H9 (cell line): Measurements from ENCODE around the gene TRIM9. TPM values are rescaled to one million over a fixed set of nuclear protein-coding genes. Genes with fewer than 3 reads are reported as not detected.

Source experiments
- DNase-seq: peaks from one replicate; pipeline ENCODE4 v3.0.0-alpha.2; 2017
- H2AFZ ChIP-seq: one replicate; pipeline ENCODE4 v1.6.1; 2013; ENCODE audit warnings: mild to moderate bottlenecking, low read length, control low read depth, moderate library complexity
- H2AK5ac ChIP-seq: 2 replicates; pipeline ENCODE4 v1.6.1; 2013; ENCODE audit warnings: low read length, control low read depth, mixed read lengths; ENCODE audit not compliant: insufficient read length
- H2BK120ac ChIP-seq: one replicate; pipeline ENCODE4 v1.6.1; 2013; ENCODE audit warnings: low read depth, mild to moderate bottlenecking, low read length, control low read depth, inconsistent platforms; ENCODE audit not compliant: poor library complexity, severe bottlenecking
- H2BK12ac ChIP-seq: 2 replicates; pipeline ENCODE4 v1.6.1; 2013; ENCODE audit warnings: low read length, control low read depth, mixed read lengths, low read depth; ENCODE audit not compliant: insufficient read length
- H2BK15ac ChIP-seq: 2 replicates; pipeline ENCODE4 v1.6.1; 2013; ENCODE audit warnings: low read depth, low read length, control low read depth
- H2BK20ac ChIP-seq: one replicate; pipeline ENCODE4 v1.6.1; 2013; ENCODE audit warnings: low read depth, mild to moderate bottlenecking, low read length, control low read depth, inconsistent platforms; ENCODE audit not compliant: poor library complexity, severe bottlenecking
- H2BK5ac ChIP-seq: 2 replicates; pipeline ENCODE4 v1.6.1; 2013; ENCODE audit warnings: low read length, control low read depth, mixed read lengths; ENCODE audit not compliant: insufficient read length
- H3K14ac ChIP-seq: 2 replicates; pipeline ENCODE4 v1.6.1; 2013; ENCODE audit warnings: low read length, control low read depth; ENCODE audit not compliant: insufficient read depth
- H3K18ac ChIP-seq: 2 replicates; pipeline ENCODE4 v1.6.1; 2013; ENCODE audit warnings: low read depth, mild to moderate bottlenecking, mixed read lengths, low read length, control low read depth; ENCODE audit not compliant: insufficient read length
- H3K23ac ChIP-seq: 2 replicates; pipeline ENCODE4 v1.6.1; 2013; ENCODE audit warnings: low read length, control low read depth, mixed read lengths, low read depth; ENCODE audit not compliant: insufficient read length
- H3K23me2 ChIP-seq: 2 replicates; pipeline ENCODE4 v1.6.1; 2013; ENCODE audit warnings: low read depth, mild to moderate bottlenecking, mixed read lengths, low read length, control low read depth; ENCODE audit not compliant: insufficient read length, poor library complexity, severe bottlenecking
- H3K27ac ChIP-seq: 2 replicates; pipeline ENCODE4 v1.5.1; 2013; ENCODE audit warnings: low read length, control low read depth, mixed read lengths, low read depth; ENCODE audit not compliant: insufficient read length
- H3K27me3 ChIP-seq: 2 replicates; pipeline ENCODE4 v1.6.1; 2013; ENCODE audit warnings: low read length, control low read depth, inconsistent platforms; ENCODE audit not compliant: insufficient read depth
- H3K4ac ChIP-seq: 2 replicates; pipeline ENCODE4 v1.6.1; 2013; ENCODE audit warnings: low read depth, mild to moderate bottlenecking, control low read depth, inconsistent platforms, low read length, moderate library complexity
- H3K4me1 ChIP-seq: 2 replicates; pipeline ENCODE4 v1.6.1; 2013; ENCODE audit warnings: low read length, control low read depth, inconsistent platforms; ENCODE audit not compliant: insufficient read depth
- H3K4me2 ChIP-seq: 2 replicates; pipeline ENCODE4 v1.6.1; 2013; ENCODE audit warnings: low read length, control low read depth, mixed read lengths; ENCODE audit not compliant: insufficient read length, insufficient read depth
- H3K56ac ChIP-seq: 2 replicates; pipeline ENCODE4 v1.6.1; 2013; ENCODE audit warnings: low read depth, mild to moderate bottlenecking, mixed read lengths, low read length, control low read depth; ENCODE audit not compliant: insufficient read length
- H3K79me1 ChIP-seq: 2 replicates; pipeline ENCODE4 v1.6.1; 2013; ENCODE audit warnings: low read depth, mild to moderate bottlenecking, moderate library complexity, low read length, control low read depth, inconsistent platforms; ENCODE audit not compliant: insufficient read depth, poor library complexity, severe bottlenecking
- H3K79me2 ChIP-seq: 2 replicates; pipeline ENCODE4 v1.6.1; 2013; ENCODE audit warnings: low read length, control low read depth, inconsistent platforms; ENCODE audit not compliant: insufficient read depth
- H3K9ac ChIP-seq: 2 replicates; pipeline ENCODE4 v1.6.1; 2013; ENCODE audit warnings: low read length, control low read depth, mixed read lengths; ENCODE audit not compliant: insufficient read length; ENCODE audit errors: extremely low read depth
- H3K9me3 ChIP-seq: one replicate; pipeline ENCODE4 v1.6.1; 2013; ENCODE audit warnings: low read depth, low read length, inconsistent platforms; ENCODE audit not compliant: control insufficient read depth
- H3T11ph ChIP-seq: one replicate; pipeline ENCODE4 v1.6.1; 2013; ENCODE audit warnings: mild to moderate bottlenecking, low read length, control low read depth, inconsistent platforms
- H4K20me1 ChIP-seq: one replicate; pipeline ENCODE4 v1.6.1; 2013; ENCODE audit not compliant: control insufficient read depth, insufficient read length, insufficient read depth
- H4K5ac ChIP-seq: 2 replicates; pipeline ENCODE4 v1.6.1; 2013; ENCODE audit warnings: low read depth, mild to moderate bottlenecking, mixed read lengths, low read length, control low read depth; ENCODE audit not compliant: insufficient read length
- H4K8ac ChIP-seq: replicated peaks from 2 replicates; pipeline ENCODE4 v1.6.1; 2013; ENCODE audit warnings: low read length, control low read depth, mixed read lengths, low read depth; ENCODE audit not compliant: insufficient read length
- H4K91ac ChIP-seq: 2 replicates; pipeline ENCODE4 v1.6.1; 2013; ENCODE audit warnings: low read depth, mild to moderate bottlenecking, moderate library complexity, mixed read lengths, low read length, control low read depth; ENCODE audit not compliant: insufficient read length
- H3K27ac Mint-ChIP-seq, 3 experiments: 2 replicates in 2 of 3; 3 replicates in 1 of 3; pipeline ENCODE4 v1.8.0; 2020 to 2021; ENCODE audit warnings: mixed read lengths in 3 of 3, mild to moderate bottlenecking in 1 of 3, moderate library complexity in 1 of 3
- H3K27me3 Mint-ChIP-seq: 2 replicates; pipeline ENCODE4 v1.8.0; 2021; ENCODE audit warnings: low read depth, mild to moderate bottlenecking, moderate library complexity, mixed read lengths
- H3K36me3 Mint-ChIP-seq, 3 experiments: 2 replicates in 2 of 3; 3 replicates in 1 of 3; pipeline ENCODE4 v1.8.0; 2020 to 2021; ENCODE audit warnings: low read depth in 3 of 3, mixed read lengths in 3 of 3; ENCODE audit not compliant: insufficient read depth in 1 of 3
- H3K4me1 Mint-ChIP-seq, 2 experiments: 2 replicates each; pipeline ENCODE4 v1.8.0; 2020; ENCODE audit warnings: mixed read lengths in 2 of 2
- H3K4me3 Mint-ChIP-seq, 2 experiments: 2 replicates in 1 of 2; 3 replicates in 1 of 2; pipeline ENCODE4 v1.8.0; 2020 to 2021; ENCODE audit warnings: mild to moderate bottlenecking in 2 of 2, mixed read lengths in 2 of 2, moderate library complexity in 1 of 2
- H3K9me3 Mint-ChIP-seq, 2 experiments: 2 replicates in 1 of 2; 3 replicates in 1 of 2; pipeline ENCODE4 v1.8.0; 2020; ENCODE audit warnings: mild to moderate bottlenecking in 2 of 2, mixed read lengths in 2 of 2, moderate library complexity in 1 of 2
- WGBS: extraction: QIAGEN DNeasy Blood & Tissue Kit; methylation state at CpG from one replicate; pipeline ENCODE4 v1.1.7; 2013; ENCODE audit warnings: missing lambda C conversion rate, low lambda C conversion rate, mixed read lengths; ENCODE audit not compliant: insufficient read length; ENCODE audit errors: extremely low coverage; 5-methylcytosine and 5-hydroxymethylcytosine counted together
- total RNA-seq: library from RNA; stranded (reverse); gene quantifications from 2 replicates; pipeline ENCODE4 v1.2.1, GENCODE V29; 2021
- TF ChIP-seq, protein P1 (sequence below): fragments of 200-600 bp; sonication (generic); conservative IDR thresholded peaks from 3 replicates; pipeline ENCODE4 v1.8.0; 2021; ENCODE audit warnings: antibody characterized with exemption, mild to moderate bottlenecking

Gene TRIM9
- total RNA-seq, 1 experiment from 2014 or later, result 0.98 TPM

DNA sequence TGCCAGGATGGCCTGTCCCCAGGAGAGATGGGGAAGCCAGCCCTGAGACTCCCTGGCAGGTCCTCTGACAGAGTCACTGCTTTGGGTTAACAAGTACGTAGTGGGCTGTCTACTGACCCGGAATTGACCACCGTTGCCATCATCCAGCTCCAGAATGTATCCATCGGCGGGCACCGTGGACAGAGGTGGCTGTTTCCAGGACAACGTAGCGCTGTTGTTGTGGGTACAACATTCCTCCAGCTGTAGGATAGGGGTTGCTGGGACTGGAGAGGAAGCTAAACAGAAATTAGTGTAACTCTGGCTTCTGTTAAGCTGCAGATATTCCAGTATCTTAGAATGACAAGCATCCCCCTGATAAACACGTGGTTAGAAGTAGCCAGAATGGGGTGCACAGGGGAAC is 94.3 kb downstream of the TRIM9 start:
- no peaks in the 10 kb centered on the region; a peak in 1 of 5 replicates for H3K9me3 Mint-ChIP-seq
- H4K20me1 ChIP-seq, result no peaks in the 10 kb centered on the region

More for the DNA sequence above, 94.3 kb downstream of the TRIM9 start:
- no peak overlapping the region for H4K8ac ChIP-seq
- peaks cover 5 to 10% of the 10 kb centered on the region in 2 experiments for H3K4me1 Mint-ChIP-seq
- H2BK15ac ChIP-seq, result no peak overlapping the region
- no peaks in the 10 kb centered on the region for H3K27me3 Mint-ChIP-seq
- no peak overlapping the region for H3T11ph ChIP-seq
- H3K56ac ChIP-seq, result no peak overlapping the region
- WGBS, result no CpG with 5 or more reads among the region's 9 CpGs
- no peak overlapping the region for H3K23ac ChIP-seq
- H3K79me1 ChIP-seq, result no peaks in the 10 kb centered on the region
- H2AFZ ChIP-seq, result no peak overlapping the region
- H3K27ac Mint-ChIP-seq, result no peak overlapping the region
- H3K23me2 ChIP-seq, result no peaks in the 10 kb centered on the region
- no peak overlapping the region for H3K27ac ChIP-seq
- H2BK12ac ChIP-seq, result no peak overlapping the region
- no peak overlapping the region for H2BK120ac ChIP-seq
- no peak overlapping the region for H3K9ac ChIP-seq
- H3K27me3 ChIP-seq, result no peaks in the 10 kb centered on the region
- H3K14ac ChIP-seq, result no peak overlapping the region
- H4K5ac ChIP-seq, result no peak overlapping the region
- H3K9me3 ChIP-seq, result no peaks in the 10 kb centered on the region
- H3K4ac ChIP-seq, result no peak overlapping the region
- no peak overlapping the region for H3K4me3 Mint-ChIP-seq
- H4K91ac ChIP-seq, result no peak overlapping the region
- no peak overlapping the region for H2BK5ac ChIP-seq
- no peak for DNase-seq
- H2BK20ac ChIP-seq, result no peak overlapping the region
- H3K4me2 ChIP-seq, result no peak overlapping the region
- H3K18ac ChIP-seq, result no peak overlapping the region
- H3K79me2 ChIP-seq, result no peaks in the 10 kb centered on the region
- TF ChIP-seq, protein P1, sequence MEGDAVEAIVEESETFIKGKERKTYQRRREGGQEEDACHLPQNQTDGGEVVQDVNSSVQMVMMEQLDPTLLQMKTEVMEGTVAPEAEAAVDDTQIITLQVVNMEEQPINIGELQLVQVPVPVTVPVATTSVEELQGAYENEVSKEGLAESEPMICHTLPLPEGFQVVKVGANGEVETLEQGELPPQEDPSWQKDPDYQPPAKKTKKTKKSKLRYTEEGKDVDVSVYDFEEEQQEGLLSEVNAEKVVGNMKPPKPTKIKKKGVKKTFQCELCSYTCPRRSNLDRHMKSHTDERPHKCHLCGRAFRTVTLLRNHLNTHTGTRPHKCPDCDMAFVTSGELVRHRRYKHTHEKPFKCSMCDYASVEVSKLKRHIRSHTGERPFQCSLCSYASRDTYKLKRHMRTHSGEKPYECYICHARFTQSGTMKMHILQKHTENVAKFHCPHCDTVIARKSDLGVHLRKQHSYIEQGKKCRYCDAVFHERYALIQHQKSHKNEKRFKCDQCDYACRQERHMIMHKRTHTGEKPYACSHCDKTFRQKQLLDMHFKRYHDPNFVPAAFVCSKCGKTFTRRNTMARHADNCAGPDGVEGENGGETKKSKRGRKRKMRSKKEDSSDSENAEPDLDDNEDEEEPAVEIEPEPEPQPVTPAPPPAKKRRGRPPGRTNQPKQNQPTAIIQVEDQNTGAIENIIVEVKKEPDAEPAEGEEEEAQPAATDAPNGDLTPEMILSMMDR, result no peak
- H3K4me1 ChIP-seq, result no peaks in the 10 kb centered on the region
- no peak overlapping the region for H2AK5ac ChIP-seq
- H3K36me3 Mint-ChIP-seq, result no peaks in the 10 kb centered on the region
